ENCODE data around the gene BPIFA2. TPM values are rescaled to one million over a fixed set of nuclear protein-coding genes. Genes with fewer than 3 reads are reported as not detected.

Gene BPIFA2
- total RNA-seq, 4 donors from 2014 or later: not detected

- Histone ChIP-seq H3K4me3 (replicated peaks in 1 of 3) (no peak overlapping the region), H3K36me3 (no peaks in the 10 kb centered on the region), H3K9me3 (no peaks in the 10 kb centered on the region), H3K27ac (no peak overlapping the region), H3K27me3 (no peaks in the 10 kb centered on the region), H3K4me1 (no peaks in the 10 kb centered on the region)
- TF ChIP-seq POLR2A (IDR thresholded peaks at IDR 0.05): no peak
- no peak for TF ChIP-seq CTCF (IDR thresholded peaks at IDR 0.05)
- 83 to 90% methylated on average over 5 of the region's 5 CpGs for WGBS, 2 donors
- intact Hi-C loops (cut with DNase I): no loop called here
- DNase-seq: no peak
Observed at GRCh38 chr20:33147299-33147698, 20.7 kb upstream of the BPIFA2 start.

- H3K36me3 ChIP-seq: no peaks in the 10 kb centered on the region
- 78 to 98% methylated on average over 3 to 4 of the region's 4 CpGs for WGBS, 2 donors
- no peaks in the 10 kb centered on the region for H3K4me1 ChIP-seq
- H3K4me3 ChIP-seq (replicated peaks in 1 of 3): no peak overlapping the region
- H3K9me3 ChIP-seq: no peaks in the 10 kb centered on the region
- DNase-seq: no peak
- no peaks in the 10 kb centered on the region for H3K27me3 ChIP-seq
- no peak overlapping the region for H3K27ac ChIP-seq
- intact Hi-C loops (cut with DNase I): no loop called here
- TF ChIP-seq CTCF (IDR thresholded peaks at IDR 0.05) (no peak), POLR2A (IDR thresholded peaks at IDR 0.05) (no peak)
Observed at GRCh38 chr20:33148040-33148439, 19.9 kb upstream of the BPIFA2 start.

- Histone ChIP-seq H3K36me3 (no peaks in the 10 kb centered on the region), H3K27ac (no peak overlapping the region), H3K4me3 (replicated peaks in 1 of 3) (no peak overlapping the region), H3K9me3 (no peaks in the 10 kb centered on the region), H3K4me1 (no peaks in the 10 kb centered on the region), H3K27me3 (no peaks in the 10 kb centered on the region)
- intact Hi-C loops (cut with DNase I): no loop called here
- 87 to 90% methylated on average over 6 of the region's 6 CpGs for WGBS, 2 donors
- no peak for DNase-seq
- TF ChIP-seq POLR2A (IDR thresholded peaks at IDR 0.05): no peak
- TF ChIP-seq CTCF (IDR thresholded peaks at IDR 0.05): no peak
Observed at GRCh38 chr20:33154252-33154651, 13.7 kb upstream of the BPIFA2 start.

GRCh38 chr20:33158637-33159385 is 9.1 kb upstream of the BPIFA2 start:
- no peak for TF ChIP-seq CTCF (IDR thresholded peaks at IDR 0.05)
- DNase-seq: no peak
- H3K27me3 ChIP-seq: no peaks in the 10 kb centered on the region
- intact Hi-C loops (cut with DNase I): no loop called here
- H3K9me3 ChIP-seq: no peaks in the 10 kb centered on the region
- H3K4me3 ChIP-seq (replicated peaks in 1 of 3): no peak overlapping the region
- WGBS, 2 donors: 82 to 85% methylated on average over 9 of the region's 9 CpGs
- no peaks in the 10 kb centered on the region for H3K36me3 ChIP-seq
- H3K4me1 ChIP-seq: no peaks in the 10 kb centered on the region
- no peak overlapping the region for H3K27ac ChIP-seq

GRCh38 chr20:33159713-33160112 is 8.2 kb upstream of the BPIFA2 start:
- no peak overlapping the region for H3K27ac ChIP-seq
- intact Hi-C loops (cut with DNase I): no loop called here
- no peak overlapping the region for H3K4me3 ChIP-seq (replicated peaks in 1 of 3)
- no peaks in the 10 kb centered on the region for H3K27me3 ChIP-seq
- DNase-seq: no peak
- H3K4me1 ChIP-seq: no peaks in the 10 kb centered on the region
- no peak for TF ChIP-seq POLR2A (IDR thresholded peaks at IDR 0.05)
- no peak for TF ChIP-seq CTCF (IDR thresholded peaks at IDR 0.05)
- no peaks in the 10 kb centered on the region for H3K9me3 ChIP-seq
- 51 to 66% methylated on average over 3 of the region's 3 CpGs for WGBS, 2 donors
- H3K36me3 ChIP-seq: no peaks in the 10 kb centered on the region
